Glomerular endothelial cell (primary cell): ENCODE results near the gene ALG13. TPM values are rescaled to one million over a fixed set of nuclear protein-coding genes. Genes with fewer than 3 reads are reported as not detected.
"Not testable (repeated sequence)": the region's sequence is repeated elsewhere in the genome, so short reads cannot be mapped to it uniquely, and the experiment has no call there.

ENCODE experiments used
- DNase-seq: peaks from one replicate; pipeline ENCODE4 v3.0.0-alpha.2; 2011; ENCODE audit warnings: low read depth, low spot score; ENCODE audit errors: extremely low read depth
- total RNA-seq: library from RNA; depleted of rRNA; stranded (reverse); fragments of >200 nt; gene quantifications from 2 replicates; pipeline ENCODE4 v1.2.3, GENCODE V29; 2015

ALG13 gene
- 28.0 and 38.6 TPM in 2 replicates for total RNA-seq

GRCh38 chrX:111680988-111681779 is at the start of gene ALG13:
Gene ALG13, plus strand, starts transcription at chrX:111681170. Its CDS starts 49 bp downstream, at chrX:111681219.
- peak; percentile 42 for DNase-seq

- no peak for DNase-seq
Measured at GRCh38 chrX:111634823-111635729, 45.9 kb upstream of the ALG13 start.

- DNase-seq, result no peak
Measured at GRCh38 chrX:111641969-111642368, 39.0 kb upstream of the ALG13 start.

GRCh38 chrX:111645165-111645564 is 35.8 kb upstream of the ALG13 start:
- DNase-seq, result not testable (repeated sequence)

GRCh38 chrX:111645607-111646006 is 35.4 kb upstream of the ALG13 start:
- DNase-seq, result no peak

GRCh38 chrX:111646515-111646914 is 34.5 kb upstream of the ALG13 start:
- DNase-seq, result no peak

- DNase-seq, result no peak
Measured at GRCh38 chrX:111648802-111649201, 32.2 kb upstream of the ALG13 start.

- no peak for DNase-seq
Measured at GRCh38 chrX:111649638-111650037, 31.3 kb upstream of the ALG13 start.

GRCh38 chrX:111650845-111651244 is 30.1 kb upstream of the ALG13 start:
- DNase-seq, result no peak

- no peak for DNase-seq
Measured at GRCh38 chrX:111652719-111653118, 28.3 kb upstream of the ALG13 start.

- no peak for DNase-seq
Measured at GRCh38 chrX:111661241-111661640, 19.7 kb upstream of the ALG13 start.

GRCh38 chrX:111662292-111662691 is 18.7 kb upstream of the ALG13 start:
- no peak for DNase-seq

- no peak for DNase-seq
Measured at GRCh38 chrX:111671668-111672067, 9.3 kb upstream of the ALG13 start.

- DNase-seq, result no peak
Measured at GRCh38 chrX:111687305-111687704, 6.3 kb downstream of the ALG13 start.

- DNase-seq, result no peak
Measured at GRCh38 chrX:111695297-111695880, 14.4 kb downstream of the ALG13 start.

GRCh38 chrX:111719426-111720210 is 38.6 kb downstream of the ALG13 start:
- DNase-seq, result no peak

GRCh38 chrX:111728096-111728495 is 47.1 kb downstream of the ALG13 start:
- no peak for DNase-seq

GRCh38 chrX:111731351-111731750 is 50.4 kb downstream of the ALG13 start:
- DNase-seq, result no peak

GRCh38 chrX:111736571-111736970 is 55.6 kb downstream of the ALG13 start:
- no peak for DNase-seq

- DNase-seq, result no peak
Measured at GRCh38 chrX:111742018-111742417, 61.0 kb downstream of the ALG13 start.

GRCh38 chrX:111743316-111743715 is 62.3 kb downstream of the ALG13 start:
- DNase-seq, result no peak
